GM21619 (cell line): Measurements from ENCODE around the gene ANKRD18B.
"Not testable (repeated sequence)": the region's sequence is repeated elsewhere in the genome, so short reads cannot be mapped to it uniquely, and the experiment has no call there.

ENCODE experiments used
- ATAC-seq: cut with Tn5 transposase; IDR thresholded peaks from one replicate; pipeline ENCODE4 v1.9.1; 2021; ENCODE audit not compliant: unreplicated experiment

Gene ANKRD18B

DNA sequence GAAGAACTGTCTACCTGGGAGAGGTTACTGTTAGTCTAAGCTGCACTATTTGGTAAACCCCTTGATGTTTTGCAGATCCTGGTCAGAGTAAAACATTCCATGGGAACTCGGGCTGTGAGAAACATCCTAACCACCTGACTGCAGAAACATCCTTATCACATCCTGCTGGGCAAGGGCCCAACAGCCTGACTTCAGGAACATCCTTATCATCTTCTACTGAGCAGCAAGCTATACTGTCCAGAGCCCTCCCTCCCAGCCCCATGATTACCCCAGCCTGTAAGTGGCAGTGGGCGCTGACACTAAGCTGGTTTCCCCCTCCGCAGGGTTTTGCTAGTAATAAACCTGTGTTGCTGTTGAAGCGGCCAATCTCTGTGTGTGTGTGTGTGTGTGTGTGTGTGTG, 80.9 kb downstream of the ANKRD18B start:
- not testable (repeated sequence) for ATAC-seq

DNA sequence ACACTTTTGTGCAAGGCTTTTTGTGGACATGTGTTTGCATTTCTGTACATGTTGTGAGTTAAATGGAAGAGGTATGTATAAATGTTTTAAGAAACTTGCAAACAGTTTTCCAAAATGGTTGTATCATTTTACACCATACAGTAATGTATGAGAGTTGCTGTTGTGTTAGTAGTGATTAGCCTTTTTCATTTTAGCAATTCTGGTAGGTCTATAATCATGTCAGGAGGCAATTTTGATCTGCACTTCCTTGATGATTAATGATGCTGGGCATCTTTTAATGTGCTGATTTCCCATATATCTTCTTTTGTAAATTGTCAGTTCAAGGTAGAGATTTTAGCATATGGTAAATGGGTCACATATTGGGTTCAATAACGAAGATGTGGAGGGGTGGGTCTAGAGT, 87.3 kb downstream of the ANKRD18B start:
- ATAC-seq, result no peak

DNA sequence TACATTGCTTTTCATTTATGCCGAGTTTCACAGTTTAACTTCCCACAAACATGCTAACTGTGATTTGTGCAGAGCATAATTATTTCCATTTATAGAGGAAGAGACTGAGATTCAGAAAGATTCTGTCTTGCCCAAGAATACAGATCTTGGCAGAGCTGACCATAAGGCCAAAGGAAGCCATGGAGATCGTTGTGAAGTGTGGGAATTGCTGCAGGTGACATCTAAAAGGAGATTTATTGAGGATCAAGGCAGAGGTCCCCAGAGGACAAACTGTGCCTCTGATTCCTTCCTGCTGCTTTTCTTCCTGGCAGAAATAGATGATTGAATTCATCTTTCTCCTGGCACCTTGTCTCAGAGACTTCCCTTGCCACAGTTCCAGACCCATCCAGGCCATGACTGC, 88.4 kb downstream of the ANKRD18B start:
- not testable (repeated sequence) for ATAC-seq

DNA sequence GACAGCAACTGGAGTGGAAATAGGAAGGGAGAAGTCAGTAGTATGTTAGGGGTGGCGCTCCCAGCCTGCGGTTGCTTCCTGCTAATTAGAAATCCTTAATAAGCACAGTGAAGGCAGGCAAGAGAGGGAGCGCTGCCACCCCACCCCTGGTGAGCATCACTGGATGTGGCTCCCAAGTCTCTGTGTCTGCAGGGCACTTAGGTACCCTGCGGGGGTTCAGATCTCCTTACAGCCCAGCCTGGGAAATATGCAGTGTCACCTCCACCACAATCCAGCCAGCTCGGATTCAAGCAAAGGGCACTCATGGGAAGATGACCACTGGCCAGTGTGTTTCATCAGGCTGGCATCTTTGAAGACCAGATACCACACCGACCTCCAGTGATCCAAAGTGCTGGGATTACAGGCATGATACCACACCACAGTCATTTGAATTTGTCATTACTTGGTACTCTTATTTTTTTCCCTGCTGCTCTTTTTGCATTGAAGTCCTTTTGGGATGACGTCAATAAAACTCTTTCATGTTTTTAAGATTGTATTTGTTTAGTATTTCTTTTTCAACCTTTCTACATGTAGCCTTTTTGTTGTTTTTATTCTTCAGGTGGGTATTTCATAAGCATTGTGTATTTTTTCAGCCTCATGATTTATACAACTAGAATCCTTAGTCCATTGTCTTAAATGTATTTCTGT, 90.1 kb downstream of the ANKRD18B start:
- ATAC-seq, result no peak

DNA sequence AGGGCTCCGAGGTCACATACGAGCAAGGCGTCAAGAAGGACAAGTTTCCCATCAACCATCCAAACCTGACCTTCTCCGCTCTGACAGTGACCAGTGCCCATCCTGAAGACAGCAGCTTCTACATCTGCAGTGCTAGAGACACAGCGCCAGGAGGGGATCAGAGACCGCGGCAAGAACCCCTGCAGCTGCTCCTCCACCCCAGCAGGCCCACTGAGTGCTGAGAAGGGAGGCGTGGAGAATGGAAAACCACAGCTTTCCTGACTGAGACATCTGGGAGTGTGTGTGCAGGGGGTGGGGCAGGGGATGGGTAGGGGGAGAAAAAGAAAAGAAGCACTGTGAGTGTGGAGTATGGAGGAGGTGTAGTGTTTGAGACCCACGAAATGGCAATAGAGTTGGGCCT, 94.3 kb downstream of the ANKRD18B start:
- ATAC-seq, result not testable (repeated sequence)

DNA sequence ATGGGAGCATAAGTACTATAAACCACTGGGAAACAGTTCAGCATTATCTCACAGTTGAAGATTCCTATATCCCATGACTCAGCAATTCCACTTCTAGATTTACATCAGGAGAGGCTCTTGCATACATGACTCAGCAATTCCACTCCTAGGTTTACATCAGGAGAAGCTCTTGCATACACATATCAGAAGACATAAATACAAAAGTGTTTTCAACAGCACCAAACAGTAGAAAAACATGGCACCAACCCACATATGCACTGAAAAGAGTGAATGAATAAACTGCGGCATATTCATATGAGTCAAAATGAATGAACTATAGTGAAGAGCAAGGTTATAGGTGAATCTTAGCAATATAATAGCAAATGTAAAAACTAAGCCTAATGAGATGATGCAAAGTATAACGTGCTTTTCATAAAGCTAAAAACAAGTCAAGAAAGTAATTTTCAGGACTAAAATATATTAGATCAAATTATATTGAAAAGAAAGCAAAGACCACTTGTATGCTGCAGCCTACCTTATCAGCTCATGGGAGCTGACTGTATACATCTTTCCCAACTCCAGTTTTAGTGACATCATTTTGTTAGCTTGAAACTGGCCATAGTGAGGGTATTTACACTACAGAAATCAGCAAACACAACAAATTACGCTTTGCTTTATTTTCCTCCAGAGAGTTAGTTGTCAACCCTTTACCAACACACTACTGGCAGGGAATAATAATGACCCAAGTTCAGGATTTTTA, 95.8 kb downstream of the ANKRD18B start:
- no peak for ATAC-seq

DNA sequence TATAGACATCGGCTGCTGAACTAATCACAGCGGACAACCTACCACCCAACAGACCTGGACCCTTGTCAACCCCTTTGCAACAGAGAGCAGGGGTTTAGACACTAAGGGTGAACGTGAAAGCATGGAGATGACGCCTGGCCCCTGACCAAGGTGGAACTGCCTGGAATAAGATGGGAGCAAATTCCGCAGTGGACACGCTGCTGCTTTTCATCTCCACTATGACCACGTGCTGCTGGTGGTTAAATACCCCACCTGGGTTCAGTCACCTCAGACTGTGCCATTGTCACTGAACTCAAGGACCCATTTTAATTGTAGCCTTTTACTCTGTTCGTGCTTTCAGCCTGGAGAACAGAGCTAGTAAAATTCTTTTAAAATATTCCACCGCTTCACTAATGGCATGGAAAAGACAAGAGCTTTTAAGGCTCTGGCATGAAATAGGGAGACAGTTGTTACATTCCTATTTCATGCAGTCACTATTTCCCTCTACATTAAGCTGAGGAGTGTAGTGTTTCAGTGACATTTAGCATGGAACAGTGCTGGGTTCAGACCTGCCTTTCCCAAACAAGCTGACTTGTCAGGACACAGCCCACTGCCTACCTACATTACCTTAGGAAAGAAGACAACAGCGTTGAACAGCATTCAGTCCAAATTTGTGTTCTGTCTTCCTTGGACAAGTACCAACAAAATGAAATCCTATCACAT, 96.8 kb downstream of the ANKRD18B start:
- ATAC-seq, result no peak
